Measurements from ENCODE around the gene EFS. TPM values are rescaled to one million over a fixed set of nuclear protein-coding genes. Genes with fewer than 3 reads are reported as not detected.

EFS gene
- total RNA-seq, 2 experiments from 2014 or later = not detected

DNA sequence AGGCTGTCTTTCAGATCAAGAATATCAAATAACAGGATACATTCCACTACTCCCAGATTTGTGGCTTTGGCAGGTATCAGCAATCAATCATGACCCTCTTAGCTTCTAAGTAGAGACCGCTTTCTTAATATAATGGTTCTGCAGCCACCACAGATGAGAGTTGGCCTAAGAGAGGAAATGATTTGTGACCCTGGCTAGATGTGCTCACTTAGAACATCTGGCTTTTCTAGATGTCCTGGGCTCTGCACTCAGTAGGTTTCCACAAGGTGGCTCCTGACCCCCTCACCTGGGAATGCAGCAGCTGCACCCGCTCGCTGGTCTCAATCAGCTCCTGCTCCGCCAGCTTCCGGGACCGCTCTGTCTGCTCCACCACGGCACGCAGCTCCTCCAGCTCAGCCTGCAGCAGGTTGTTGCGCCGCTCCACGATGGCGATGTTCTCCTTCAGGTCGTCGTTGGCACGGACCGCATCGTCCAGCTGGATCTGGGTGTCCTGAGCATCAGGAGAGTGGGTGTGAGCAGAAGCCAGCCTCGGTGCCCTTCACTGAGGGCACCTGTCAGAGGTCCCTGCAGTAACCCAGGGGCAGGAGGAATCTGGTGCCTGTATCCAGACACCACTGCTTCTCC lies 20.8 kb upstream of the EFS start:
- CTCF ChIA-PET = interaction anchor here (1.2 to 1.5 kb wide), 5 partner anchors 12 to 265 kb away, joined by 3 to 4 read pairs (median 3); no protein-coding TSS in a partner anchor
- Mint-ChIP-seq H3K27ac (no peak overlapping the region), H3K4me3 (no peak overlapping the region), H3K27me3 (no peaks in the 10 kb centered on the region), H3K9me3 (no peaks in the 10 kb centered on the region), H3K4me1 (ENCODE audit: low read depth) (no peaks in the 10 kb centered on the region), H3K36me3 (ENCODE audit: low read depth) (no peaks in the 10 kb centered on the region)
- intact Hi-C loops (cut with micrococcal nuclease) = loop anchor here (10.0 kb wide), 1 partner anchor 121 kb away; no protein-coding TSS in a partner anchor
- ATAC-seq (no peak), DNase-seq (no peak)
- POLR2A ChIA-PET = interaction anchor here (0.6 kb wide), 2 partner anchors 163 to 962 kb away, joined by 3 to 4 read pairs; no protein-coding TSS in a partner anchor
- TF ChIP-seq CTCF (IDR thresholded peaks at IDR 0.05) = no peak

DNA sequence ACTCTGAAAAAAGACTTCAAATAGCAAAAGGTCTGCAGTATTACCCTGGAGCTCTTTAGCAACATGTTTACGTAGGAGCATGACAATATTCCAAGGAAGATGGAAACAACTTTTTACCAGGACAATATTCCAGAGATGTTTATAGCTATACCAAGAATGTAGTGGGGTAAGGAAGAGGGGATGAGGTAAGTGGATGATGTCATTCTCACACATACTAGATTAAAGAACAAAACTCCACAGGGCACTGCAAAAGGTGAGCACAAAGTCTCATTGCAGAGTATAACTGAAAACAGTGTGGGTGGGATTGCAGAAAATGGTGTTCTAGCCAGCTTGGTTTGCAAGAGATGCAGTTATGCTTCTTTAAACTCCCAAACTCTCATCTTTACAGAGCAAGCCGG lies 20.3 kb upstream of the EFS start:
- Mint-ChIP-seq H3K27me3 (no peaks in the 10 kb centered on the region), H3K9me3 (no peaks in the 10 kb centered on the region), H3K4me1 (ENCODE audit: low read depth) (no peaks in the 10 kb centered on the region), H3K36me3 (ENCODE audit: low read depth) (no peaks in the 10 kb centered on the region), H3K27ac (no peak overlapping the region), H3K4me3 (no peak overlapping the region)
- intact Hi-C loops (cut with micrococcal nuclease) = loop anchor here (10.0 kb wide), 1 partner anchor 120 kb away; no protein-coding TSS in a partner anchor
- no peak for DNase-seq
- ChIA-PET CTCF (interaction anchor here (1.3 kb wide), 3 partner anchors 12 to 265 kb away, joined by 3 to 4 read pairs (median 3); no protein-coding TSS in a partner anchor), POLR2A (interaction anchor here (0.6 kb wide), 2 partner anchors 162 to 963 kb away, joined by 3 to 4 read pairs; no protein-coding TSS in a partner anchor)
- no peak for ATAC-seq
- no peak for TF ChIP-seq CTCF (IDR thresholded peaks at IDR 0.05)

DNA sequence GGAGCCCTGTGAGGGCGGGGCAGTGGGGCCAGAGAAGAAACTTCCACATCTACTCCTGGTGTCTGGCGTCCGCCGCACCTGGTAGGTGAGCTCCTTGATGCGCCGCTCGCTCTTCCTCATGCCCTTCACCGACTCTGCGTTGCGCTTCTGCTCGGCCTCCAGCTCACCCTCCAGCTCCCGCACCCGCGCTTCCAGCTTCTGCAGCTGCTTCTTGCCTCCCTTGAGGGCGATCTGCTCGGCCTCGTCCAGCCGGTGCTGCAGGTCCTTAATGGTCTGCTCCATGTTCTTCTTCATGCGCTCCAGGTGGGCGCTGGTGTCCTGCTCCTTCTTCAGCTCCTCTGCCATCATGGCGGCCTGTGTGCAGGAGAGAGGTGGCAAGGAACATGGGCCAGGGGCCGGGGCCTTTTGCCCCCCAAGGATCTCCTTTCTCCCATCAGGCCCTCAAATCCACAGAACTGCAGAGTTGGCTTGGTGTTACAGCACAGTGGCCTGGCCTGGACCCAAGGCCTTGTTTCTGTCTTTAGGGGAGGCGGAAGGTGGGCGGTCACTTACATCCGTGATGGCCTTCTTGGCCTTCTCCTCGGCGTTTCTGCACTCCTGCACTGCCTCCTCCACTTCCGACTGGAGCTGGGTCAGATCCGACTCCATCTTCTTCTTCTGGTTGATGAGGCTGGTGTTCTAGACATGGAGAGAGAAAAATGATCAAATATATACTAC lies 19.6 kb upstream of the EFS start:
- H3K9me3 Mint-ChIP-seq = no peaks in the 10 kb centered on the region
- no peak for DNase-seq
- no peaks in the 10 kb centered on the region for H3K36me3 Mint-ChIP-seq (ENCODE audit: low read depth)
- ChIA-PET POLR2A (interaction anchor here (0.6 kb wide), 1 partner anchor 162 kb away, joined by 4 read pairs; no protein-coding TSS in a partner anchor), CTCF (interaction anchor here (1.3 kb wide), 3 partner anchors 11 to 264 kb away, joined by 3 to 4 read pairs (median 3); no protein-coding TSS in a partner anchor)
- ATAC-seq = no peak
- H3K4me3 Mint-ChIP-seq = no peak overlapping the region
- intact Hi-C loops (cut with micrococcal nuclease) = loop anchor here (10.0 kb wide), 1 partner anchor 120 kb away; no protein-coding TSS in a partner anchor
- no peak for TF ChIP-seq CTCF (IDR thresholded peaks at IDR 0.05)
- H3K4me1 Mint-ChIP-seq (ENCODE audit: low read depth) = no peaks in the 10 kb centered on the region
- H3K27me3 Mint-ChIP-seq = no peaks in the 10 kb centered on the region
- H3K27ac Mint-ChIP-seq = no peak overlapping the region

DNA sequence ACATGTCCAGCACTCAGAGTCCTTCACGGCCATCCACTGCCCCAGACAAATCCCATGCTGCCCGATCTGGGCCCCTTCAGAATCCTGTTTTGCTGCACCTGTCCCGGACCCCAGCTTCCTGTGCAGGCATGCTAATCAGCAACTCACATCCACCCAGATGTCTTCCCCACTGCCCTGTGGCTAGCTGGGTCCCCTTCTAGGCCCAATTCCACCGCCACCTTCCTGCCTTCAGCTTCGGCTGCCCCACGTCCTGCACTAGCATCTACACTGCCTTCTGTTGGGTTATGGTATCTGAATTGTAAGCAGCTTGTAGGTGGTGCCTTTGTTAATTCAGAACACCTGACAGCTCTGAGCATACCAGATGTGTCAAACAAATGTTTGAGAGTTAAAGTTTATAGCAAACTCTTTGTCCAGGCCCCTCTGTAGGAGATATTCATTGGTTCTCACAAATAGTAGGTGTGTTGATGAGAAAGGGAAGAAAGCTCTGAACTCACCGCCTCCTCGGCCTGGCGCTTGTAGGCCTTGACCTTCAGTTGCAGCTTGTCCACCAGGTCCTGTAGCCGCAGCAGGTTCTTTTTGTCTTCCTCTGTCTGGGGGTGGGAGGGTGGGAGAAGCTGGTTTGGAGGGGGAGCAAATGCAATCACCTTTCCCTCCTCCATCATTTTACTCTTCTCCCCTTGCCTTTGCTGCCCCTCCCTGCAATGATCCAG lies 17.9 kb upstream of the EFS start:
- Mint-ChIP-seq H3K36me3 (ENCODE audit: low read depth) (no peaks in the 10 kb centered on the region), H3K27me3 (no peaks in the 10 kb centered on the region), H3K4me1 (ENCODE audit: low read depth) (no peaks in the 10 kb centered on the region), H3K27ac (no peak overlapping the region), H3K4me3 (no peak overlapping the region), H3K9me3 (no peaks in the 10 kb centered on the region)
- no peak for DNase-seq
- no peak for ATAC-seq
- intact Hi-C loops (cut with micrococcal nuclease) = loop anchor here (10.0 kb wide), 1 partner anchor 118 kb away; no protein-coding TSS in a partner anchor
- CTCF ChIA-PET = interaction anchor here (1.3 to 4.5 kb wide), 5 partner anchors 13 to 156 kb away, joined by 3 to 86 read pairs (median 4); no protein-coding TSS in a partner anchor
- POLR2A ChIA-PET = no interaction called here
- TF ChIP-seq CTCF (IDR thresholded peaks at IDR 0.05) = no peak

Data from activated CD8-positive, alpha-beta T cell treated with anti-CD3 and anti-CD28 coated beads for 36 hours (primary cell).